HG03575 (cell line): ENCODE data around the gene ETNK1.

Experiments used
- ATAC-seq: cut with Tn5 transposase; IDR thresholded peaks from one replicate; pipeline ENCODE4 v1.9.1; 2021; ENCODE audit not compliant: unreplicated experiment, insufficient number of reproducible peaks, low FRiP score; ENCODE audit errors: extremely low read depth

ETNK1 gene

DNA sequence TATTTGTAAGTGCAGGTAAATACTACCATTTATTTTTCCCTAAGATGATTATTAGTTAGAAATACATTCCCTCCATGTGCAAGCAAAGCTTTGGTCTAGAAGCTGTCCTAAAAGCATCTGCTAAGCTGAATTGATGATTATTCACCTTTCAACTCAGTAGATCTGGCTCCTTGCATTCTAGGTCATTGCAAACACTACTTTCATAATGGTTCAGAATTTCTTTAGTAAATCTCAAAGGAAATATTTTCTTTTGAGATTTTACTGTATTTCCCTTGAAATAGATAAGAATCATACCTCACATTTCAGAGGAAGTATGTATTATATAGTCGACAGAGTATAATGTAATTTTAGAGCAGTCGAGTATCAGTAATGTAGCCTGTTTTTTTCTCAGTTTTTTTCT lies 2.4 kb downstream of the ETNK1 start:
- no peak for ATAC-seq

- no peak for ATAC-seq
These were observed 3.3 kb downstream of the ETNK1 start for GRCh38 chr12:22628228-22628627.

DNA sequence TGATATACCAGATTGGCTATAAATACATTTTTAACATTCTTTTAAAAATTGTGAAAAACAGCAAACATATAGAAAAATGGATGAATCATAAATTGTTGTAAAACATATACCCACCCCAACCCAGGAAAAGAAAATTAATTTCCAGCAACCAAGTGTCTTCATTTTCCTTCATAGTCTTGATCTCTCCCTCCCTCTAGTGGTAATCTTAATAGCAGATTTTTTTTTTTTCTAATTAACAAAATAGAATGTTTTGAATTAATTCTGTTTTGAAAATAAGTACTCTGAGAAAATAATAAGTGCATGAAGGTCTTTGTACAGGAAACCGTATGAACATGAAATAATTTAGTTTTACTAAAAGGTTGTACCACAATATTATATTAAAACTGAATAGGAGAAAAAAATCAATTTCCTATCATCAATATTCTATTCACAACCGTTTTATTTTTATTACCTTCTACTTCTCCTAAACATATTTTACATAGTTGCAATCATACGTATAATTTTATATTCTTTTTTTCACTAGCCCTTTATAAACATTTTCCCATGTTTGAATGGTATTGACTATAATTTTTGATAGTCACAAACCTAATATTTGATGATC lies 7.0 kb downstream of the ETNK1 start:
- no peak for ATAC-seq

GRCh38 chr12:22634883-22635282 lies 9.9 kb downstream of the ETNK1 start:
- no peak for ATAC-seq

- ATAC-seq: no peak
These were observed 10.8 kb downstream of the ETNK1 start for GRCh38 chr12:22635812-22636211.

DNA sequence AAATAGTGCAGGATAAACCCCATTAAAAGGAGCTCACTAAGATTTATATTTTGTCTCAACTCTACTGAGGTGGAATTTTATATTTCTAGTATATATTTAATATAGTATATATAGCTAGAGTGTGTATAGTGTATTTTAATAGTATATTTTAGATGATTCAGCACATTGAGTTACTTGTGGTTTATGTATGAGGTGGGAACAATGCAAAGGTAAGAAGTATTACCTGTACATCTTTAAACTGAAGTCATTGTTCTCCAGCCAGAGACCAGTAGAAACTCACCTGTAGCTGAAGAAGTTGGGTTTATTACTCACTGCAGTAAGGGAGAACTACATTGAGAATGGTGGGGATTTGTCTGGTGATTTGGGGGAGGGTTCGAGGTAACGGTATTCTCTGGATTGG lies 15.9 kb downstream of the ETNK1 start:
- no peak for ATAC-seq

DNA sequence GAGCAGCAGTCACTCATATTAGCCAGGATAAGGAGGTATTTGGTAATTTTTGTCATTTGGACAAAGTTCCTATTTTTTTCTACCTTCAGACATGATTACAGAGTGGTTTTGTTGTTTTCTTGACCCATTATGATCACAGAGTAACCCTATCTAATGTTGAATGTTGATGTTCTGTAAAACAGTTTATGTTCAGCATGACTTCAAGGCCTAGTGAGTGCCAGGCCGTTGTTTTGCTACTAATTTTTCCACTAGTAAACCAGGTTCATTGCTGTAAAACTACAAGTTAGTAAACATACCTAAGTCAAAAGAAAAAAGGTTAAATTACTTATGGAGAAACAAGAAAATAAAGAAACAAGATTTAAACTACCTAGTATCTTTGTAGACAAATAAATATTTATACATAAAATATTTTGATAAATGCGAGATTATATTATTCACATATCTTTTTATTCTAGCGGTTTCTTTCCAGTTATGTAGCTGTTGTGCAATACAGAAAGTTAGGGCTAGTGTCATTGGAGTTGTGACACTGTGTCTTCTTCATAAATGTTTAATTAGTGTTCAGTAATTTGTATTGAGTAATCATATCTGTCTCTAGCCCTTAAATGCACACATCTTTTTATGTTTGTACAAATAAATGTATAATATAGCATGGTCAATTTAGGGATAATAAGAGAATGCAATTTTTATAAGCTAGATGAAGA lies 16.5 kb downstream of the ETNK1 start:
- ATAC-seq: no peak

DNA sequence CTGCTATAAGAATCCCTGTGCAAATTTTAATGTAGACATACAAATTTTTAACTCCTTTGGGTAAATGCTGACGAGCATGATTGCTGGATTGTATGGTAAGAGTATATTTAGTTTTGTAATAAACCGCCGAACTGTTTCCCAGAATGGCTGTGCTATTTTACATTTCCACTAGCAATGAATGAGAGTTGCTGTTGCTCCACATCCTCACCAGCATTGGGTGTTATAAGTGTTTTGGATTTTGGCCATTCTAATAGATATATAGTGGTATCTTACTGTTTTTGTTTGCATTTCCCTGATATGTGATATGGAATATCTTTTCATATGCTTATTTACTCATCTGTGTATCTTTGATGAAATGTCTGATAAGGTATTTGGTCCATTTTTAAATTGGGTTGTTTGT lies 23.7 kb downstream of the ETNK1 start:
- ATAC-seq: no peak

GRCh38 chr12:22653075-22653474 lies 28.1 kb downstream of the ETNK1 start:
- ATAC-seq: no peak

- no peak for ATAC-seq
These were observed 28.8 kb downstream of the ETNK1 start for GRCh38 chr12:22653791-22654190.

- no peak for ATAC-seq
These were observed 31.4 kb downstream of the ETNK1 start for GRCh38 chr12:22656376-22656775.

GRCh38 chr12:22656831-22657230 lies 31.9 kb downstream of the ETNK1 start:
- no peak for ATAC-seq

- no peak for ATAC-seq
These were observed 32.6 kb downstream of the ETNK1 start for GRCh38 chr12:22657538-22657937.

DNA sequence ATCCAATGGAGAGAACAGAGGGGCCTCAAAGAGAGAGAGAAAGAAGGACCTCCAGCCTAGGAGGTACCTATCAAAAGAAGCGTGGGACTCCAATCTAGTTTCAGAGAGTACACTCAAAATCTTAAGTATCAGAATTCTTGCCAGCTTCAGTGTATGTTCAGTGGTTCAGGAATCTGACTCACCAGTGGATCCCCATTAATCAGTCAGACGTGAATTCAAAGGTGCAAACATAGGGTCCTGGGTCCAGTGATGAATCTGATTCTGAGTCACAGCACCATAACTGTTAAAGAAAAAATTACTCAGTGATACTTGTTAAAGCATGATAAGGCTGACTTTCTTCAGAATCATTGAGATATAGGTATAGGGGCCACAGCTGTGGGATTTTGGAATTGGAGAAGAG lies 33.2 kb downstream of the ETNK1 start:
- ATAC-seq: no peak

- no peak for ATAC-seq
These were observed 37.4 kb downstream of the ETNK1 start for GRCh38 chr12:22662356-22662755.

- no peak for ATAC-seq
These were observed 40.5 kb downstream of the ETNK1 start for GRCh38 chr12:22665476-22665875.

- ATAC-seq: no peak
These were observed 42.2 kb downstream of the ETNK1 start for GRCh38 chr12:22667122-22667521.

DNA sequence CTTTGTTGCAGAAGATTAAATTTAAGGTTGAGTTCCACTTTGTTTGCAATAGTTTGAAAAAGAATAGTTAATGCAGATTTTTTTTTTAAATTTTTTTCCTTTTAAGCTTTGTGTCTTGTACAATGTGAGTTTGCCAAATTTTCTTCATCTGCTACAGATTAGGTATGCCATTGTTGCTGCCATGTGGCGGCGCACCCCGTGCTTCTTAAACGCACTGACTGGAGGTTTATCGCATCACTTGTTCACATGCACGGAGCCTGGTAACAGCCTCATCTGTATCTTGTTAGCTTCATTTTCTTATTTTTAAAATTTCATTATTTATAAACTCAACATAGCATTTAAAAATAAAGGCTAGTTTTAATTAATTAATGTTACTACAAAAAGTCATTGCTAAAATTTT lies 43.5 kb downstream of the ETNK1 start:
- no peak for ATAC-seq

DNA sequence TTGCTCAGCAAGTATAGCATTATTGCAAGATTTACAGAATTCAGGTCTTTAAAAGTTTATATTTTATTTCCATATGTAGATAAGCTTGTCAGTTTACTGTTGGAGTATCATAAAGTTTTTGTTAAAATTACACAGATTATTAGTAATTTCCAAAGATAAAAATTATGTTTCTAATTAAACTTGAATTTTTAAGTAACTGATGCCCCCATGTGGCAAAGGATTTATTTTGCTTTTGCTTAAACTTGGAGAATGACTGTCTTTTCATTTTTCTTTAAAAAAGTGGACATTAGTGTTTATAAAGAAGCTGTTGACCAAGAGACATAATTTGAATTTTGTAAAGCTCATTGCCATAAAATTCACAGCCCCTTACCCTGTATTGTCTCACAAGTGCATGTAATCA lies 45.8 kb downstream of the ETNK1 start:
- ATAC-seq: no peak

DNA sequence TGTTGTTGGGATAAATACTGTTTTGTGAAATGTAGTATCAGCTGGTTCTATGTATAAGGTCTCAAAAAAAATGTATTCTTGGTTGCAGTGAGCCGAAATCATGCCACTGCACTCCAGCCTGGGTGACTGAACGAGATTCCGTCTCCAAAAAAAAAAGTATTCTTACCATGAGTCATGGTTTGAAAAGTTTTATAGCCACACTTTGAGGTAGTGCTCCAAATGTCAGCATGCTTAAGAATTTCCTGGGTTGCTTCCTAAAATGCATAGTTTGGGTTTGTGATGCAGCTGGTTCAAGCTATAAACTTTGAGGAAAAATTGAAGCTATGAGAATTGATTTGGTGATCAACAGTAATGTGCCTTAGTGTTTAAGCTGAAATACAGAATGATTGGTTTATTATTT lies 48.0 kb downstream of the ETNK1 start:
- no peak for ATAC-seq
